Loucy (cell line): ENCODE data around the gene SPATA31A3.
"Not testable (repeated sequence)": the region's sequence is repeated elsewhere in the genome, so short reads cannot be mapped to it uniquely, and the experiment has no call there.

Source experiments
- CTCF ChIP-seq: fragments of 200-600 bp; sonication (generic); conservative IDR thresholded peaks from 2 replicates; pipeline ENCODE4 v1.5.1; 2014; ENCODE audit warnings: mild to moderate bottlenecking, antibody characterized with exemption, low read length
- EZH2phosphoT487 ChIP-seq: fragments of 200-600 bp; IDR thresholded peaks from 2 replicates; pipeline ENCODE4 v1.6.1; 2018; ENCODE audit warnings: antibody characterized with exemption, mild to moderate bottlenecking, moderate library complexity, borderline replicate concordance

GRCh38 chr9:66938322-66938721 lies 54.0 kb downstream of the SPATA31A3 start:
- not testable (repeated sequence) for TF ChIP-seq CTCF, EZH2phosphoT487
